ENCODE data around the gene SMC6. TPM values are rescaled to one million over a fixed set of nuclear protein-coding genes. Genes with fewer than 3 reads are reported as not detected.
A peak's percentile ranks its signal among the peaks of the same experiment; 100 is the strongest.

Gene SMC6
- total RNA-seq, 1 experiment from 2014 or later, result 40.3 TPM

DNA sequence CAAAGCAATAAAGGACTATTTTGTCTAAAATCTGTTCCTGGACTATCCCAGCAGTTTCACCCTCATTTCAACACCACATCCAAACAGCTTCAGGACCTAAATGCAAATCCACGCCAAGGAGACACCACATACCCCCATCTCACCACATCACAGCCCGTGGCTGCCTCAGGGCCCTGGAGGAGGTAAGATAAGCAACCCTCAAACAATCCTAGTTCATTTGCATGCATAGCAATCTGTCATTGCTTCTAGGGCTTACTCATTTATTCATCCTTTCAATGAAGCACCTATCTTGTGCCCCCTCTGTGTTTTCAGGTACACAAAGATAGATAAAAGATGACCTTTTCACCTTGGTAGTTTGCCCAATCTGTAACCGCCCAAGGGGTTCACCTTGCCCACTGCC, 126.6 kb downstream of the SMC6 start:
- H3K27ac Mint-ChIP-seq, result peak overlapping the region; percentile 36 to 60 (median 59); a peak in 4 of 7 replicates

More for the DNA sequence above, 126.6 kb downstream of the SMC6 start:
- no peaks in the 10 kb centered on the region for H3K79me1 ChIP-seq (ENCODE audit: insufficient read depth, low read depth, low read length, poor library complexity, severe bottlenecking)
- H3K9ac ChIP-seq (ENCODE audit: extremely low read depth, insufficient read length, low read length), result no peak overlapping the region
- no peak overlapping the region for H2BK15ac ChIP-seq (ENCODE audit: low read depth, low read length)
- no peak for DNase-seq
- no peak overlapping the region for H2BK120ac ChIP-seq (ENCODE audit: low read depth, low read length, poor library complexity, severe bottlenecking)
- no peaks in the 10 kb centered on the region for H3K79me2 ChIP-seq (ENCODE audit: insufficient read depth, low read length)
- no peak overlapping the region for H3K23ac ChIP-seq (ENCODE audit: insufficient read length, low read depth, low read length)
- no peak overlapping the region for H2BK5ac ChIP-seq (ENCODE audit: insufficient read length, low read length)
- H3K18ac ChIP-seq (ENCODE audit: insufficient read length, low read depth, low read length), result no peak overlapping the region
- no peak overlapping the region for H3K27ac ChIP-seq (ENCODE audit: insufficient read length, low read depth, low read length)
- no peak overlapping the region for H2AK5ac ChIP-seq (ENCODE audit: insufficient read length, low read length)
- no peak overlapping the region for H2BK20ac ChIP-seq (ENCODE audit: low read depth, low read length, poor library complexity, severe bottlenecking)
- no peak for TF ChIP-seq CTCF (conservative IDR thresholded peaks at IDR 0.05)
- H3K4ac ChIP-seq (ENCODE audit: low read depth, low read length), result no peak overlapping the region
- H2BK12ac ChIP-seq (ENCODE audit: insufficient read length, low read depth, low read length), result no peak overlapping the region
- peaks cover 10% of the 10 kb centered on the region in 2 experiments; a peak in 4 of 5 replicates for H3K9me3 Mint-ChIP-seq
- H4K20me1 ChIP-seq (ENCODE audit: control insufficient read depth, insufficient read depth, insufficient read length), result no peaks in the 10 kb centered on the region
- no CpG with 5 or more reads among the region's 3 CpGs for WGBS (ENCODE audit: extremely low coverage, insufficient read length, low lambda C conversion rate)
- H4K5ac ChIP-seq (ENCODE audit: insufficient read length, low read depth, low read length), result no peak overlapping the region
- H3T11ph ChIP-seq (ENCODE audit: low read length), result no peak overlapping the region
- peaks cover 24 to 40% (median 27%) of the 10 kb centered on the region in 3 experiments for H3K36me3 Mint-ChIP-seq (ENCODE audit: insufficient read depth in 1 of 3, low read depth in 3 of 3)
- H3K14ac ChIP-seq (ENCODE audit: insufficient read depth, low read length), result no peak overlapping the region
- H3K4me1 ChIP-seq (ENCODE audit: insufficient read depth, low read length), result no peaks in the 10 kb centered on the region
- peaks cover 8% of the 10 kb centered on the region for H3K9me3 ChIP-seq (ENCODE audit: control insufficient read depth, low read depth, low read length)
- H3K27me3 Mint-ChIP-seq (ENCODE audit: low read depth), result no peaks in the 10 kb centered on the region
- no peak overlapping the region for H4K91ac ChIP-seq (ENCODE audit: insufficient read length, low read depth, low read length)
- no peak overlapping the region for H3K4me2 ChIP-seq (ENCODE audit: insufficient read depth, insufficient read length, low read length)
- H3K4me1 Mint-ChIP-seq, result peaks cover 8 to 10% of the 10 kb centered on the region in 2 experiments; a peak in 3 of 4 replicates
- no peaks in the 10 kb centered on the region for H3K23me2 ChIP-seq (ENCODE audit: insufficient read length, low read depth, low read length, poor library complexity, severe bottlenecking)
- no peak overlapping the region for H3K56ac ChIP-seq (ENCODE audit: insufficient read length, low read depth, low read length)
- no peak overlapping the region for H3K4me3 Mint-ChIP-seq
- no peaks in the 10 kb centered on the region for H3K27me3 ChIP-seq (ENCODE audit: insufficient read depth, low read length)
- no peak overlapping the region for H2AFZ ChIP-seq (ENCODE audit: low read length)
- H4K8ac ChIP-seq (replicated peaks; ENCODE audit: insufficient read length, low read depth, low read length), result no peak overlapping the region
